Gastroesophageal sphincter (tissue), 4 donors: Measurements from ENCODE around the gene NCK2. TPM values are rescaled to one million over a fixed set of nuclear protein-coding genes. Genes with fewer than 3 reads are reported as not detected.

ENCODE experiments used
- ATAC-seq: fragments of 150-250 bp; one replicate; pipeline ENCODE4 v1.9.1; 2016; ENCODE audit warnings: mild to moderate bottlenecking, moderate library complexity
- H3K27ac ChIP-seq, 4 donors: fragments of 200-600 bp; sonication (generic) in 3 of 4; 1 replicate in 3 of 4; 2 replicates in 1 of 4; pipeline ENCODE4 v1.5.1; 2016 to 2019
- H3K27me3 ChIP-seq: fragments of 200-600 bp; sonication (generic); one replicate; pipeline ENCODE4 v1.5.1; 2019
- H3K36me3 ChIP-seq, 2 donors: fragments of 200-600 bp; sonication (generic); one replicate each; pipeline ENCODE4 v1.5.1; 2019; ENCODE audit warnings: control low read depth in 1 of 2
- H3K4me1 ChIP-seq, 3 donors: fragments of 200-600 bp; sonication (generic); 1 replicate in 2 of 3; 2 replicates in 1 of 3; pipeline ENCODE4 v1.5.1; 2016 to 2019; ENCODE audit warnings: control low read depth in 2 of 3
- H3K4me3 ChIP-seq, 2 donors: fragments of 200-600 bp; sonication (generic); one replicate each; pipeline ENCODE4 v1.5.1; 2019; ENCODE audit warnings: mild to moderate bottlenecking in 1 of 2, moderate library complexity in 1 of 2
- H3K9me3 ChIP-seq, 3 donors: fragments of 200-600 bp; sonication (generic); one replicate each; pipeline ENCODE4 v1.5.1; 2017 to 2019; ENCODE audit warnings: control low read depth in 2 of 3
- EP300 ChIP-seq: sonication (generic); formaldehyde crosslinking; IDR thresholded peaks from one replicate; pipeline ENCODE4 v1.6.1; 2017; ENCODE audit warnings: antibody characterized with exemption, mild to moderate bottlenecking
- POLR2A ChIP-seq, 2 donors: fragments of 450-650 bp; IDR thresholded peaks; one replicate each; pipeline ENCODE4 v1.6.1; 2017; ENCODE audit warnings: antibody characterized with exemption in 2 of 2, mild to moderate bottlenecking in 2 of 2, moderate library complexity in 1 of 2
- POLR2AphosphoS5 ChIP-seq: sonication (generic); formaldehyde crosslinking; IDR thresholded peaks from one replicate; pipeline ENCODE4 v1.6.1; 2017; ENCODE audit warnings: antibody characterized with exemption
- WGBS, 2 donors: methylation state at CpG; one replicate each; pipeline ENCODE4 v1.1.5; 2018; ENCODE audit warnings: low coverage in 1 of 2; 5-methylcytosine and 5-hydroxymethylcytosine counted together
- total RNA-seq, 4 donors: library from RNA; depleted of rRNA; stranded (reverse); fragments of >200 nt; gene quantifications; one replicate each; pipeline ENCODE4 v1.1.0, GENCODE V29; 2016
- TF ChIP-seq, protein P1 (sequence below), 4 experiments: fragments of 200-600 bp in 2 of 4; fragments of 450-650 bp in 2 of 4; sonication (generic) in 1 of 4; IDR thresholded peaks; one replicate each; pipeline ENCODE4 v1.5.1; 2017 to 2019; ENCODE audit warnings: antibody characterized with exemption in 4 of 4, mild to moderate bottlenecking in 2 of 4, moderate library complexity in 2 of 4

Gene NCK2
- total RNA-seq, 4 donors from 2014 or later = 63.0 to 131 (median 89.5) TPM

- Histone ChIP-seq H3K4me3 (no peak overlapping the region), H3K4me1 (peaks cover 0 to 86% (median 13%) of the 10 kb centered on the region in 3 donors), H3K36me3 (peaks cover 0 to 6% of the 10 kb centered on the region in 2 donors), H3K27me3 (no peaks in the 10 kb centered on the region), H3K27ac (no peak overlapping the region), H3K9me3 (no peaks in the 10 kb centered on the region)
- WGBS, 2 donors = 75 to 94% methylated on average over 4 of the region's 4 CpGs
- TF ChIP-seq, protein P1, sequence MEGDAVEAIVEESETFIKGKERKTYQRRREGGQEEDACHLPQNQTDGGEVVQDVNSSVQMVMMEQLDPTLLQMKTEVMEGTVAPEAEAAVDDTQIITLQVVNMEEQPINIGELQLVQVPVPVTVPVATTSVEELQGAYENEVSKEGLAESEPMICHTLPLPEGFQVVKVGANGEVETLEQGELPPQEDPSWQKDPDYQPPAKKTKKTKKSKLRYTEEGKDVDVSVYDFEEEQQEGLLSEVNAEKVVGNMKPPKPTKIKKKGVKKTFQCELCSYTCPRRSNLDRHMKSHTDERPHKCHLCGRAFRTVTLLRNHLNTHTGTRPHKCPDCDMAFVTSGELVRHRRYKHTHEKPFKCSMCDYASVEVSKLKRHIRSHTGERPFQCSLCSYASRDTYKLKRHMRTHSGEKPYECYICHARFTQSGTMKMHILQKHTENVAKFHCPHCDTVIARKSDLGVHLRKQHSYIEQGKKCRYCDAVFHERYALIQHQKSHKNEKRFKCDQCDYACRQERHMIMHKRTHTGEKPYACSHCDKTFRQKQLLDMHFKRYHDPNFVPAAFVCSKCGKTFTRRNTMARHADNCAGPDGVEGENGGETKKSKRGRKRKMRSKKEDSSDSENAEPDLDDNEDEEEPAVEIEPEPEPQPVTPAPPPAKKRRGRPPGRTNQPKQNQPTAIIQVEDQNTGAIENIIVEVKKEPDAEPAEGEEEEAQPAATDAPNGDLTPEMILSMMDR (IDR thresholded peaks at IDR 0.05) = no peak
- no peak for TF ChIP-seq EP300
- TF ChIP-seq POLR2A (IDR thresholded peaks at IDR 0.05) = no peak
- ATAC-seq = no peak
Observed at GRCh38 chr2:105774781-105775337, 30.1 kb downstream of the NCK2 start.

DNA sequence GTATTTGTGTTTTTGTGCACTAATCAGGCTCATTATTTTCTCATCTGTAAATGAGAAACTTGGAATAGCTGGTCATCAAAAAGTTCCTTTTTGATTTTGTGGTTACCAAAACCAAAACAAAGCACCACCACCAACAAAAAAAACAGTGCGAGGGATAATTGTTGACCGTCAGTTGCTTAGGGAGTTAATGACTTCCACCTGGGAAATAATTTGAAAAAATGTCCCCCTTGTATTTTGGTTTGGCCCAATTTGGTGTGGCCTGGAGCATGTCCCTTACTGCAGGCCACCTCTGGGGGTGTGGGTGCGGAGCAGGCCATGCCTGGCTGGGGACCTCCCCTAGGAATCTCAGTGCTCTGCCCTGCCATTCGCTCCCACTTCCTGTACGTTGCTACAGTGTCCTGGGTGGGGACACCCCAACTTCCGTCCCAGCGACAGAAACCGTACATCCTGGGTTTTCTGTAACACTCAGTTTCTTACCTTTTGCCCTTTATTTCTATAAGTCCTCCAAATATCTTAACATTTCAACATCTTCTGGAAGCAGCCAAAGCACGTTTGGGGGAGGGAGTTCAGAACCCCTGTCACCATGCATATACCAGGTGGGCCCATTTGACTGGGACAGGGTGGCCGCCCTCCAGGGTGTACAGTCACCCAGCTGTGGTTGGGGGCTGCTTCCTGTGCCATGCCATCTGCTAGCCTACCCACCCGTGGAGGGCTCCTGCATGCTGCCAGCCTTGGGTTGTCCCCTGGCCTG lies 31.3 kb downstream of the NCK2 start:
- Histone ChIP-seq H3K27ac (no peak overlapping the region), H3K36me3 (peaks cover 0 to 6% of the 10 kb centered on the region in 2 donors), H3K4me1 (peaks cover 0 to 94% (median 14%) of the 10 kb centered on the region in 3 donors), H3K4me3 (no peak overlapping the region), H3K9me3 (no peaks in the 10 kb centered on the region), H3K27me3 (no peaks in the 10 kb centered on the region)
- no peak for ATAC-seq
- no peak for TF ChIP-seq EP300
- TF ChIP-seq, protein P1 (IDR thresholded peaks at IDR 0.05) = no peak
- no peak for TF ChIP-seq POLR2AphosphoS5
- no peak for TF ChIP-seq POLR2A (IDR thresholded peaks at IDR 0.05)
- WGBS, 2 donors = 75 to 77% methylated on average over 8 to 10 of the region's 11 CpGs

DNA sequence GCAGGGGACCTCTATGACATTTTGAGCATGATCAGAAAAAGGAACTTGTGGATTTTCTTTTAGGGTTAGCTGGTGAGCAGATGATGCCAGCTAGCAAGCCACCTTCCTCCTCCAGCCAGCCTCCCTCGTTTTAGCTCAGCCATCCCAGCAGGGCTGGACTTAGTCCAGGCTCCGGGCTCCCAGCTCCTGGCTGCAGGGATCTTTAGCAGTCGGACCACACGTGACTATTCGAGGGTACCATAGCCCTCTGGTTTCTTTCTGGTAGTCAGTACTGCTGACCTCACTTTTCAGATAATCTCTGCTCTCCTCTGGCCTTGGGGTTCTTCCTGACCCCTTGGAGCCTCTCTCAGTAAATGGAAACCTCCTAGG lies 31.8 kb downstream of the NCK2 start:
- no peak overlapping the region for H3K27ac ChIP-seq
- no peak overlapping the region for H3K4me3 ChIP-seq
- no peaks in the 10 kb centered on the region for H3K27me3 ChIP-seq
- ATAC-seq = no peak
- no peaks in the 10 kb centered on the region for H3K9me3 ChIP-seq
- peaks cover 0 to 6% of the 10 kb centered on the region in 2 donors for H3K36me3 ChIP-seq
- 31% methylated on average over 3 of the region's 5 CpGs; no CpG with 5 or more reads in 1 of the 2 donors for WGBS, 2 donors
- peaks cover 0 to 94% (median 18%) of the 10 kb centered on the region in 3 donors for H3K4me1 ChIP-seq
- TF ChIP-seq POLR2AphosphoS5 (no peak), POLR2A (IDR thresholded peaks at IDR 0.05) (no peak), EP300 (no peak)
- TF ChIP-seq, protein P1 (IDR thresholded peaks at IDR 0.05) = no peak

DNA sequence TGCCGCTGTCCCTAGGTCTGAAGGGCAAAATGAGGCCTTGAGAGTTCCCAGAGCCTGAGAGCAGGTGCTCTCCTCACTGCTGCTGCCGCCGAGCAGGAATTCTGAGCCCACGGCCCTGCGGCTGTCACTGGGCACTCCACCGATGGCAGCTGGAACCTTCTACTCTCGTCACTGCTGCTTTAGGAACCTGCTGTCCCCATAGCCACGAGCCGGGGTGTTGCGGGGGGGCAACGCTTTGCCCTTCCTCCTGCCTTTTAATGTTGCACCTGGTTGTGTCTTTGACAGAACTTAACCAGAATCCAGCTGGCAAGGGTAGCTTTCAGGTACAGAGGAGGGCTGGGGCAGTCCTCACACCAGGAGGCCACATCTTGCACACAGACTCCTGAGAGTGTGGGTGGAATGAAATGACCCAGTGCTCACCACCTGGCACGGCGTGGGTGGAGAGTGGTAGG lies 32.3 kb downstream of the NCK2 start:
- Histone ChIP-seq H3K4me3 (no peak overlapping the region), H3K4me1 (peaks cover 0 to 94% (median 18%) of the 10 kb centered on the region in 3 donors), H3K27me3 (no peaks in the 10 kb centered on the region), H3K9me3 (no peaks in the 10 kb centered on the region), H3K36me3 (peaks cover 0 to 6% of the 10 kb centered on the region in 2 donors), H3K27ac (no peak overlapping the region)
- 89 to 100% methylated on average over 2 to 3 of the region's 13 CpGs for WGBS, 2 donors
- TF ChIP-seq POLR2A (IDR thresholded peaks at IDR 0.05) = no peak
- TF ChIP-seq, protein P1 (IDR thresholded peaks at IDR 0.05) = no peak
- TF ChIP-seq EP300 = no peak
- TF ChIP-seq POLR2AphosphoS5 = no peak
- ATAC-seq = no peak
